HG03354 (cell line): ENCODE measurements around the gene FCRL4.

Source experiments
- ATAC-seq: cut with Tn5 transposase; IDR thresholded peaks from one replicate; pipeline ENCODE4 v1.9.1; 2021; ENCODE audit warnings: mild to moderate bottlenecking; ENCODE audit not compliant: unreplicated experiment, poor library complexity, severe bottlenecking

Gene FCRL4

DNA sequence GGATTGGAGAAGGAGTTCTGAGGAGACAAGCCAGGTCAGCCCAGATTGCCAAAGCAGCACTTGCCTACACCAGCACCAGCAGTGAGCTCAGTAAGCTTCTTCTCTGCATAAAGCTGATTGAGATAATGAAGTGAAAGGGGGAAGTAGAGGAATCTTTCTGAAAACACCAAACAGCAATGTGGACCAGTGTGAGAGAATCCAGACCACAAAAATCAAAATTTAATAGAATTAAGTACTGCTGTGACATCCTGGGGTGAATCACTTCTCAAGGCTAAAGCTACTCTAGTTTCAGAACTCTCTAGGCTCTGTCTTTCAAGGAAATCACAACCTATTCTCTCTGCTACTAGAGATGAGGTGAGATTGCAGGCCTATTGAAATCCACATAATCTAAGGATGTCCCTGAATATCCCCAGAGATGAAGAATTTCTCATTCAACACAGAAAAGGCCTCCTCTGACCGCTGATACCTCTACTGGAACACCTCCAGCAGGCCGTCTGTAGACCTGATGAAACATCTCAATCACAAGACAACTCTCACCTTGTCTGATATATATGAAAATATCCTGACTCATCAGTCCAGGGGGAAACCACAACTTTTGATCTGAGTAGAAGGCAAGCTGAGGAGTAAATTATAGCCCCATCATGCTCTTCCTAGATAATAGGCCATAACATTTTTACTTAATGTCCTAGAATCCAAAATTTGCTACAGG lies at the start of gene FCRL4:
Gene FCRL4 (minus strand): TSS at position 127 of the 709 bp plus-strand sequence. CDS start 141 bp downstream, outside the sequence.
- ATAC-seq: peak; percentile 71

GRCh38 chr1:157646144-157646543 lies 48.3 kb upstream of the FCRL4 start:
- ATAC-seq: no peak

DNA sequence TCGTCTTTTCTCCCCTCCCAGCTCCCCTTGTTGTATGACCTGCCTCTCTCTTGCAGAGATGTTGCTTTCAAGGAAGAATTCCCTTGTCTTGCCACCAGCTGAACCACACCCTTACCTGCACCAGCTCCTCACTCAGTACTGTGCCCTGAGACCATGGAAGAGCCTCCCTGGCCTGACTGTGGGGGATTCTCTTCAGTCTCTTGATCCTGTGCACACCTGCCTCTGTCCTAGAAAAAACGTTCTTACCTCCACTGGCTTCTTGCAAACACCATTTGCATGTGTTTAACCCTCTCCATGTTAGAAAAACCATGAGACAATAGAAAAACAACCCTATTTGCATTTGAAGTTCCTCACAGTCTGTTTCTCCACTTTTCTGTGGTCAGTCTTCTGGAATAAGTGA lies 43.3 kb upstream of the FCRL4 start:
- no peak for ATAC-seq

- ATAC-seq: no peak
Measured at GRCh38 chr1:157639800-157640199, 41.9 kb upstream of the FCRL4 start.

DNA sequence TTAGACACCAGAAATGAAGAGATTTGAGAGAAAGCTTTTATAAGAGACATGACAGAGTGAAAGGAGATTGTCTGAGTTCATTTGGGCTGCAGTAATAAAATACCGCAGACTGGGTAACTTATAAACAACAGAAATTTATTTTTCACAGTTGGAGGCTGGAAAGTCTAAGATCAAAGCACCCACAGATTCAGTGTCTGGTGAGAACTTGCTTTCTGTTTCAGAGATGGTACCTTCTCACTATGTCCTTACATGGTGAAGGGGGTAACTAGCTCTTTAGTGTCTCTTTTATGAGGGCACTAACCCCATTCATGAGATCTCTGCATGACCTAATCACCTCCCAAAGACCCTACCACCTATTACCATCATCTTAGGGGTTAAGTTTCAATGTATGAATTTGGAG lies 30.9 kb upstream of the FCRL4 start:
- no peak for ATAC-seq

DNA sequence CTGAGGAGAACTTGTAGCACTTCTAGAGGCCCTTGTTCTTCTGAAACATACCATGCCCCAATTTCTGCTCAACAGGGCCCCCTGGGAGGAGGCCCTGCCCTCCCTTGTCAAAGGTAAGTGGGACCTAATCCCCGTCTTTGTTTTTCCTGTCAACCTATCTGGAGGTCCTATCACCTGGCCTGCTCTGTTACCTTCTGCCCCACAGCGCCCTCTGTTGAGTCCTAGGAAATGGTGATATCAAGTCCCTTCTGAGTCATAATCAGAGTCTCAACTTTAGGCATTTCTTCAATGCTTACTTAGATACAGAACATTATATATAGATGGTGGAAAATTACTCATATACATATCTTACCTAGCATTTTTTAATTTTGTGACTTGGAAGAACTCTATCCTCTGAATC lies 28.2 kb upstream of the FCRL4 start:
- no peak for ATAC-seq

- ATAC-seq: no peak
Measured at GRCh38 chr1:157624471-157624870, 26.6 kb upstream of the FCRL4 start.

- no peak for ATAC-seq
Measured at GRCh38 chr1:157622471-157622870, 24.6 kb upstream of the FCRL4 start.

- no peak for ATAC-seq
Measured at GRCh38 chr1:157618190-157618589, 20.3 kb upstream of the FCRL4 start.

DNA sequence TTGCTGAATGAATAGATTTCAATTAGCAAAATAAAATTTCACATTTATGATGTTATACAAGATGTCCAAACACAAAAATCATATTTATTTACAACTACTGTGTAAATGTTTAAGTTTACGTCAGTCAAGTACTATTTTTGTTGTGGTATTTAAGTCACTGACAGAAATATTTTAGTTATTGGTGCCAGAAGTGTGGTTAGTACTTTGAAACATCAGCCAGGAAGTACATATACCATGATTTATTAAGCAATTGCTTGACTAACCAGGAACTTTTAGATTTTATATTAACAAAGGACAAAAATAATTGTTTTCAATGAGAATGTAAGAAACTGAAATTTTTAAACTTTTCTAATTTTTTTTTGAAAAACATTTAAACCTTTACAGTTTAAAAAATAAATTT lies 2.4 kb upstream of the FCRL4 start:
- no peak for ATAC-seq

DNA sequence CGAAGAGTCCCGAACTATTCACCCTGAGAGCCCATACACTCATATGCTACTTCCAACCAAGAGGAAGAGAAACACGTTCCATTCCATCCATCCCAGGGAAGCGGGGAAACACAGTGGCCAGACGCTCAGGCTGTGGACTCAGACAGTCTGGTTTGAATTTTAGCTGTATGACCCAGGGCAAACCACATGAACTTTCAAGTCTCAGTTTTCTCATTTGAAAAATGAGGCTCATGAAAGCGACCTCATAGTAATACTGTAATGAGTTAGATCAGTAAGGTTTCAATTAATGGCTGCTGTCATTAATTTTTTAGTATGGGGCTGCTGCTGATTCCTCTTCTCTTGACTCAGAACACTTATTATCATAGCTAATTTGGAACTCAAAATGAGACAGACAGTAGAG lies 1.5 kb downstream of the FCRL4 start:
- peak; percentile 49 for ATAC-seq

DNA sequence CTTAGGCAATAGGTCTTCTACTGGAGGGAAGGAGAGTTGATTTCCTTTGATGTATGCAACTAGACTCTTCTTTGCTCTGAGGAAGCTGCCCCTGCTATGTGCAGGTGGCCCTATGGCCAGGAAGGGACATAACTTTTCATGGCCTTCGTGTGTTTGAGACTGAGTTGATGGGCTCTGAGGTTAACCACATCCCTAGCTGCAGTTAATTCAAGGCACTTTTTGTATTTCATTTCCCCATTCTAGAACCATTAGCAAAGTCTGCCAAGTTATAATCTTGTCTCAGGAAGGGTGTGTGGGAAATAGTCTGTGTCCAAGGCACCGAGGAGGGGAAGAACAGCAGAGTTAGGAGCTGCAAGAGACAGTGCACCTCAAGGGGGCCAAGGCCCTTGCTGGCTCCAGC lies 2.5 kb downstream of the FCRL4 start:
- ATAC-seq: peak; percentile 66

- ATAC-seq: no peak
Measured at GRCh38 chr1:157585984-157586383, 11.9 kb downstream of the FCRL4 start.

- ATAC-seq: no peak
Measured at GRCh38 chr1:157584503-157584902, 13.4 kb downstream of the FCRL4 start.

GRCh38 chr1:157580828-157581210 lies 17.1 kb downstream of the FCRL4 start:
- no peak for ATAC-seq

DNA sequence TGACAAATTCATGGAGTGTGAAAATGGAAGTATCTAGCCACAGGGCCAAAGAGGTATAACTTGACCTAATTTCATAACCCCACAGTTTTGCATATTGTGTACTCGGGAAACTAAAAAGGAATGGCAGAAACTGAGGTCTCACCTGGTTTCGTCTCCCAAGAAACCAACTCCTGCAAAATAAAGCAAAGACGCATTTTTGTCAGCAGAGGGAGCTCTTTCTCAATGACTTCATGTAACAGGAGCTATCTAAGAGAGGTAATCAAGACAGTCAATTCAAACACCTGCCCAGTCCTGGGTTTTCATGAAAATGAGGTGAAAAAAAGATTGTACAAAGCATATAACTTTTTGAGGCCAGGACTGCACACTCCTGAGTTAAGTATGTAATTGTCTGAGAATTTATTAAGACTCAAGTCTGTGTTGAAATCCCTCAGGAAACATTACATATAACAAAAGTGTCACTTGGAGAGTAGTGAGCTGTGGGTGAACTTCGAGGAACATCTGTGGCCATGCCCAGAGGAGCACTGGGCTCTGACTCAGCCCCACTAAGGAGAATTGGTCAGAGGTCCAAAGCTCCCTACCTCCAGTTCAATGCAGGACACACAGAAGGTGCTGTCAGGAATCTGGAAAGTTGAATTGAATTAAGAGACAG lies 17.6 kb downstream of the FCRL4 start:
- ATAC-seq: peak; percentile 46

- ATAC-seq: no peak
Measured at GRCh38 chr1:157577420-157577819, 20.5 kb downstream of the FCRL4 start.

GRCh38 chr1:157575744-157576143 lies 22.1 kb downstream of the FCRL4 start:
- ATAC-seq: peak; percentile 60

DNA sequence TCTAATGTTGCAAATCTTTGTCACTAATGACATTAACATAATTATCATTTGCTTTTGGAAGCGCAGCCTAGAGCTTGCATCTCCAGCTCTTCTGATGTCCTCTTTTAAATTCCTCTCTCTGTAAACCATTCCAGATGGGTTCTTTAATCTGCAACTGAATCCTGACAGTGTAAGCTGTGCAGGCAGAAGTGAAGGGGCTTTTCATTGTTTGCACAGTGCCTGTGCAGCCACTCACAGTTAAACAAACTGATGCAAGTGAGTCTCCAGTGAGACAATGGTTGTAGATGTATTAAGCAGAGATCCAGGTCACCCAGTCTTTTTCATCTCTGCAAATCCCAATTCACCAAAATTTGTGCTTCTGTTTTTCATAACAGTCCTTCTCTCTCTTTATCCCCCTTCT lies 23.0 kb downstream of the FCRL4 start:
- no peak for ATAC-seq

DNA sequence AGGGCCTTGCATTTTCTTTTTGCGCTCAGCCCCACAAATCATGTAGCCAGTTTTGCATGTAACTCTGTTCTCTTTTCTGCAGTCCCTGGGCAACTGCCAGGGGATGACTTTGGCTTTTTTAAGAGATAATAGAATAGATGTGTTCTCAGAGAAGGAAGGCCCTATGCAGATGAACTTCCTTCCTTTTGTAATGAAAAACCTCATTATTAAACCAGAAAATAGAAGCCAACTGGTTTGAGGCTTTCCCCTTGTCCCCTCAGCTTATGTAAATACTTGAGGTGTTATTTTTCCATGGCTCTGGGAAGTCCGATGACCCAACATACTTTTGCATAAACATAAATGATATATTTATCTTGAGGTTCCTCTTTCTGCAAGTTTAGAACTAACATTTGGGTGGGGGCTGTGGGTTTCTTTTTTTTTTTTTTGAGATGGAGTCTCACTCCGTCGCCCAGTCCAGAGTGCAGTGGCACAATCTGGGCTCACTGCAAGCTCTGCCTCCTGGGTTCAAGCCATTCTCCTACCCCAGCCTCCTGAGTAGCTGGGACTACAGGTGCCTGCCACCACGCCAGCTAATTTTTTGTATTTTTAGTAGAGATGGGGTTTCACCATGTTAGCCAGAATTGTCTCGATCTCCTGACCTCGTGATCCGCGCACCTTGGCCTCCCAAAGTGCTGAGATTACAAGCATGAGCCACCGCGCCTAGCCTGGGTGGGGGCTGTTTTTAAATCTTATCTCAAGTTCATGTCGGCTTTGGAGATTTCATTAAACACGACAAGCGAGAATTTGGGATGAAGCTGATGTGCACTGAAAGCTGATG lies 31.2 kb downstream of the FCRL4 start:
- no peak for ATAC-seq

DNA sequence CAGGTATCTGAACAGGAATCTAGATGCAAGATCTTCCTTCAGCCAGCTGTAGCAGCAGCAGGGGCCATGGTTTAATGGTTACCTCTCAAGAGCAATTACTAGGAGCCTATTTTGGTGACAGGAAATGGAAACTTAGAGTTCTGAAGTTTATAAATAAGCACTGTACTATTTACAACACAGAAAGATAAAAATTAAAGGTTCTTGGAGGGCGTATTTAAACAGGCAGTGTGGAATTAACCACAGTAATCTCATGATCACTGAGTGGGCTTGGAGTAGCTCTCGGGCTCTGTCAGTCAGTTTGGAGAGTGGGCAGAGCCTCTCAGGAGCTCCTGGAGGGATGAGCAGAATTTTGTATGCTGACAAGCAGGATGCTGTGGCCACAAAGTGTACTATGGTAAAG lies 35.4 kb downstream of the FCRL4 start:
- peak; percentile 85 for ATAC-seq
